H1 (cell line): ENCODE measurements around the gene RBM38. TPM values are rescaled to one million over a fixed set of nuclear protein-coding genes. Genes with fewer than 3 reads are reported as not detected.

Experiments used
- CTCF ChIA-PET: fragments of 300-600 bp; sonication (Branson Sonifier 250); formaldehyde crosslinking; loops from one replicate; lab custom pipeline; 2021; ENCODE audit not compliant: partially characterized antibody; lab: Charles Lee
- POLR2A ChIA-PET: fragments of 300-600 bp; sonication (Branson Sonifier 250); formaldehyde crosslinking; loops from one replicate; lab custom pipeline; 2021; ENCODE audit warnings: inconsistent platforms; ENCODE audit not compliant: partially characterized antibody; lab: Charles Lee
- DNase-seq, 2 experiments: peaks; one replicate each; pipeline versions ENCODE4 v3.0.0 to v3.0.0-alpha.2; 2010 to 2022; ENCODE audit warnings: low spot score in 2 of 2, low read depth in 1 of 2, mixed read lengths in 1 of 2
- FAIRE-seq: peaks from 2 replicates; lab custom pipeline; 2011; peaks lifted over from hg19 to GRCh38; lab: Jason Lieb, UNC
- H2AFZ ChIP-seq: 2 replicates; pipeline ENCODE4 v1.8.1; 2012; ENCODE audit warnings: low read length, inconsistent platforms
- H2AK5ac ChIP-seq: 2 replicates; pipeline ENCODE4 v1.6.1; 2013; ENCODE audit warnings: low read depth, low read length
- H2BK120ac ChIP-seq: replicated peaks from 2 replicates; pipeline ENCODE3; 2013; ENCODE audit warnings: low read depth, low read length, inconsistent platforms
- H2BK12ac ChIP-seq: 2 replicates; pipeline ENCODE4 v1.6.1; 2013; ENCODE audit warnings: low read depth, low read length
- H2BK15ac ChIP-seq: 2 replicates; pipeline ENCODE4 v1.6.1; 2013; ENCODE audit warnings: low read length
- H2BK20ac ChIP-seq: 2 replicates; pipeline ENCODE4 v1.6.1; 2013; ENCODE audit warnings: low read length
- H2BK5ac ChIP-seq: 2 replicates; pipeline ENCODE4 v1.6.1; 2013; ENCODE audit warnings: low read depth, low read length
- H3K14ac ChIP-seq: 2 replicates; pipeline ENCODE4 v1.6.1; 2013; ENCODE audit warnings: inconsistent platforms; ENCODE audit not compliant: insufficient read length
- H3K18ac ChIP-seq: 2 replicates; pipeline ENCODE4 v1.6.1; 2013; ENCODE audit warnings: low read length; ENCODE audit errors: extremely low read depth
- H3K23ac ChIP-seq: 2 replicates; pipeline ENCODE4 v1.6.1; 2013; ENCODE audit warnings: inconsistent platforms; ENCODE audit not compliant: insufficient read length
- H3K23me2 ChIP-seq: 2 replicates; pipeline ENCODE4 v1.6.1; 2013; ENCODE audit warnings: low read depth, low read length
- H3K27ac ChIP-seq: 2 replicates; pipeline ENCODE4 v1.6.1; 2011; ENCODE audit warnings: low read depth, low read length, inconsistent platforms
- H3K27me3 ChIP-seq, 4 experiments: replicated peaks in 1 of 4; 1 replicate in 1 of 4; 2 replicates in 3 of 4; pipeline versions ENCODE4 v1.6.1 to v1.8.1; 2011 to 2013; ENCODE audit warnings: low read length in 3 of 4, mild to moderate bottlenecking in 3 of 4, inconsistent platforms in 2 of 4, mixed read lengths in 2 of 4, moderate library complexity in 1 of 4; ENCODE audit not compliant: control insufficient read depth in 3 of 4, insufficient read depth in 3 of 4; ENCODE audit errors: extremely low read depth in 1 of 4
- H3K36me3 ChIP-seq, 4 experiments: 2 replicates each; pipeline versions ENCODE4 v1.6.1 to v1.8.1; 2011 to 2013; ENCODE audit warnings: mild to moderate bottlenecking in 4 of 4, low read length in 3 of 4, moderate library complexity in 2 of 4, control low read depth in 1 of 4, inconsistent platforms in 1 of 4; ENCODE audit not compliant: insufficient read depth in 4 of 4, control insufficient read depth in 2 of 4
- H3K4ac ChIP-seq: replicated peaks from 2 replicates; pipeline ENCODE3; 2013; ENCODE audit warnings: low read length, low read depth, mixed read lengths, inconsistent platforms; ENCODE audit not compliant: insufficient read length
- H3K4me1 ChIP-seq, 4 experiments: replicated peaks in 1 of 4; 1 replicate in 1 of 4; 2 replicates in 3 of 4; pipeline versions ENCODE4 v1.6.1 to v1.8.1; 2011 to 2013; ENCODE audit warnings: low read length in 3 of 4, inconsistent platforms in 2 of 4, mixed read lengths in 1 of 4; ENCODE audit not compliant: insufficient read depth in 4 of 4, control insufficient read depth in 3 of 4
- H3K4me2 ChIP-seq, 2 experiments: 2 replicates each; pipeline versions ENCODE4 v1.6.1 to v1.8.1; 2011 to 2013; ENCODE audit warnings: low read depth in 2 of 2, low read length in 2 of 2, control low read depth in 1 of 2, inconsistent platforms in 1 of 2, mild to moderate bottlenecking in 1 of 2; ENCODE audit not compliant: insufficient read depth in 1 of 2
- H3K4me3 ChIP-seq, 4 experiments: fragments of 200-600, 300-600 bp in 1 of 4; sonication (generic), shearing (Covaris generic), sonication (Bioruptor Twin) in 1 of 4; 2 replicates each; pipeline versions ENCODE4 v1.5.1 to v1.8.1; 2011 to 2016; ENCODE audit warnings: low read length in 4 of 4, low read depth in 3 of 4, control low read depth in 2 of 4, inconsistent platforms in 2 of 4, mild to moderate bottlenecking in 2 of 4, mixed read lengths in 1 of 4, moderate library complexity in 1 of 4; ENCODE audit not compliant: insufficient read depth in 2 of 4; ENCODE audit errors: extremely low read depth in 1 of 4
- H3K56ac ChIP-seq: replicated peaks from 2 replicates; pipeline ENCODE3; 2013; ENCODE audit warnings: low read depth, mild to moderate bottlenecking, mixed read lengths, low read length, inconsistent platforms; ENCODE audit not compliant: insufficient read length
- H3K79me1 ChIP-seq: 2 replicates; pipeline ENCODE4 v1.6.1; 2013; ENCODE audit warnings: low read depth, low read length, control low read depth
- H3K79me2 ChIP-seq, 2 experiments: 2 replicates each; pipeline versions ENCODE4 v1.6.1 to v1.8.1; 2012 to 2013; ENCODE audit warnings: low read length in 2 of 2, mild to moderate bottlenecking in 2 of 2, inconsistent platforms in 1 of 2; ENCODE audit not compliant: insufficient read depth in 2 of 2, control insufficient read depth in 1 of 2
- H3K9ac ChIP-seq, 4 experiments: replicated peaks in 1 of 4; 1 replicate in 1 of 4; 2 replicates in 3 of 4; pipeline versions ENCODE4 v1.6.1 to v1.8.1; 2011 to 2013; ENCODE audit warnings: low read depth in 3 of 4, low read length in 3 of 4, control low read depth in 2 of 4, mild to moderate bottlenecking in 2 of 4, moderate library complexity in 2 of 4, inconsistent platforms in 1 of 4; ENCODE audit errors: extremely low read depth in 1 of 4
- H3K9me3 ChIP-seq, 2 experiments: 2 replicates each; pipeline versions ENCODE4 v1.6.1 to v1.8.1; 2012 to 2013; ENCODE audit warnings: mild to moderate bottlenecking in 2 of 2, moderate library complexity in 2 of 2, control low read depth in 1 of 2, inconsistent platforms in 1 of 2, low read depth in 1 of 2, low read length in 1 of 2, mixed read lengths in 1 of 2; ENCODE audit not compliant: insufficient read depth in 2 of 2
- H4K20me1 ChIP-seq, 2 experiments: replicated peaks in 1 of 2; 2 replicates each; pipeline versions ENCODE3 to v1.8.1; 2011 to 2013; ENCODE audit warnings: inconsistent platforms in 2 of 2, low read length in 2 of 2, mild to moderate bottlenecking in 1 of 2; ENCODE audit not compliant: insufficient read depth in 2 of 2, control insufficient read depth in 1 of 2
- H4K5ac ChIP-seq: 2 replicates; pipeline ENCODE4 v1.6.1; 2013; ENCODE audit warnings: low read length, low read depth, mixed read lengths, inconsistent platforms; ENCODE audit not compliant: insufficient read length
- H4K8ac ChIP-seq: 2 replicates; pipeline ENCODE4 v1.8.0; 2013; ENCODE audit warnings: mild to moderate bottlenecking, moderate library complexity, low read length, inconsistent platforms; ENCODE audit not compliant: insufficient read depth; ENCODE audit errors: extremely low read depth
- H4K91ac ChIP-seq: replicated peaks from 2 replicates; pipeline ENCODE3; 2013; ENCODE audit warnings: low read length, mixed read lengths, inconsistent platforms; ENCODE audit not compliant: insufficient read length
- CHD2 ChIP-seq: IDR thresholded peaks from 2 replicates; pipeline ENCODE4 v1.6.1; 2012; ENCODE audit warnings: low read length, improper control_type of control experiment
- PHF8 ChIP-seq: fragments of 200-600 bp; sonication (generic); conservative IDR thresholded peaks from 2 replicates; pipeline ENCODE4 v1.7.1; 2012; ENCODE audit warnings: low read depth, mild to moderate bottlenecking, inconsistent platforms, low read length, moderate library complexity
- RAD21 ChIP-seq, 2 experiments: IDR thresholded peaks in 1 of 2; conservative IDR thresholded peaks in 1 of 2; 2 replicates each; pipeline ENCODE4 v1.6.1; 2011; ENCODE audit warnings: low read depth in 2 of 2, low read length in 2 of 2, improper control_type of control experiment in 1 of 2, inconsistent platforms in 1 of 2, mild to moderate bottlenecking in 1 of 2, moderate library complexity in 1 of 2
- SIN3A ChIP-seq, 2 experiments: IDR thresholded peaks in 1 of 2; conservative IDR thresholded peaks in 1 of 2; 2 replicates each; pipeline ENCODE4 v1.6.1; 2011 to 2012; ENCODE audit warnings: low read length in 2 of 2, improper control_type of control experiment in 1 of 2, low read depth in 1 of 2, mild to moderate bottlenecking in 1 of 2
- WGBS, 2 experiments: shearing (Covaris generic) in 1 of 2; methylation state at CpG; one replicate each; pipeline versions ENCODE4 v1.1.6 to v1.1.7; 2013 to 2015; ENCODE audit warnings: low lambda C conversion rate in 2 of 2, mixed read lengths in 2 of 2, inconsistent platforms in 1 of 2, low coverage in 1 of 2, missing lambda C conversion rate in 1 of 2; ENCODE audit not compliant: insufficient replicate concordance in 2 of 2, insufficient coverage in 1 of 2, insufficient read length in 1 of 2; ENCODE audit errors: extremely low coverage in 1 of 2, missing lambda C conversion rate in 1 of 2; 5-methylcytosine and 5-hydroxymethylcytosine counted together
- polyA plus RNA-seq, 7 experiments: library from polyadenylated mRNA; depleted of rRNA in 3 of 7; stranded (reverse) in 5 of 7; unstranded in 2 of 7; fragments of >200 nt in 5 of 7; fragments of 200-250 nt in 2 of 7; gene quantifications; 1 replicate in 5 of 7; 2 replicates in 1 of 7; 4 replicates in 1 of 7; pipeline versions ENCODE4 v1.2.1 to v1.2.3, GENCODE V29; 2011 to 2013; ENCODE audit warnings: missing spikeins in 2 of 7, mixed read lengths in 2 of 7
- total RNA-seq: library from RNA; stranded (reverse); fragmentation: NEBNext Ultra II Directional; extraction: Animal tissue kit (Norgen Biotek cat#: 25700); gene quantifications from 2 replicates; pipeline ENCODE4 v1.2.1, GENCODE V29; 2021

Gene RBM38
- total and polyA plus RNA-seq, 2 of the 8 experiments (the other 6 are each of a cell fraction or from before 2014, with no cell fraction given) = 57.7 to 109 TPM

DNA sequence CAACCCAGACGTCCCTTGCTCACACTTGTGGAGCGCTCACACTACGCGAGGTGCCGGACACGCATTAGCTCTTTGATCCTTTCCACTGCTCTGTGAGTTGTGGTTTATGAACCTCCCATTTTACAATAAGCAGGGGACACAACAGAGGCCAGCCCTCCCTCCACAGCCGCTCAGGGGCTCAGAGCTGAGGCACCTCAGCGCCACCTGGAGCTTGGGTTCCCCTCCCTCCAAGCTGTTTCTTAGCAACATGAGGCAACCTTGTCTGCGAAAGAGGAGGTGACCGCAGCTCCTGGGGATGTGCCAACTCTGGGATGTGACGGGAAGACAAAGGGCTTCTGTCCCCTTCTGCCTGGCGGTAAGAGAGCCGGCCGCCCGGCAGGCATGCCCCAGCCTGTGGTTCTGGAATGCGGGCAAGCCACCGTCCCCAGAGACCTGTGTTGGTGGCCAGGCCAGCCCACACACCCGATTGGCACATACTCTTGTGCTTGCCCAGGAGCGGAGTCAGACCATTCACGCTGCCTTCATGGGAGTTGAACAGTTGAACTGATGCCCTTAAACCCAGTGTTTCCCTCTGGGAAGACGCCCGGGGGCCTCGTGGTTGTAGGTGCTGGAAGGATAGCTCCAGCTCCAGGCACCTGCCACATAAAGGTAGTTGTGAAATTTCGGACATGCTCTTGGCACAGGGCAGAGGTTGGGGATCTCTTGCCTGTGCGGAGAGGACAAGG is 44.5 kb downstream of the RBM38 start:
- Histone ChIP-seq H2BK5ac (peak overlapping the region; percentile 35; the same call in 1 of the 2 replicates), H2BK15ac (peak overlapping the region; percentile 61; the same call in 1 of the 2 replicates), H2BK12ac (peak overlapping the region; percentile 94), H3K9me3 (no peaks in the 10 kb centered on the region), H3K56ac (no peak overlapping the region), H4K5ac (no peak overlapping the region), H2BK20ac (no peak overlapping the region), H2AFZ (0 out of 2 replicates have a peak overlapping the region, but pooled peaks have one; percentile 1), H3K4ac (no peak overlapping the region), H4K91ac (peak overlapping the region; percentile 69), H3K79me2 (no peaks in the 10 kb centered on the region), H3K18ac (peak overlapping the region; percentile 19; the same call in 1 of the 2 replicates), H3K14ac (no peak overlapping the region), H3K9ac (no peak overlapping the region), H3K27me3 (no peaks in the 10 kb centered on the region), H3K23ac (no peak overlapping the region), H2BK120ac (no peak overlapping the region), H4K20me1 (no peaks in the 10 kb centered on the region), H3K4me1 (peaks cover 0 to 13% (median 8%) of the 10 kb centered on the region in 4 experiments; a peak in 5 of 7 replicates), H4K8ac (peak overlapping the region; percentile 29; the same call in 1 of the 2 replicates), H3K4me3 (no peak overlapping the region), H3K79me1 (no peaks in the 10 kb centered on the region), H2AK5ac (peak overlapping the region; percentile 39; the same call in 1 of the 2 replicates), H3K23me2 (no peaks in the 10 kb centered on the region), H3K36me3 (no peaks in the 10 kb centered on the region), H3K27ac (no peak overlapping the region), H3K4me2 (peak overlapping the region in 1 of 2 experiments; percentile 26; a peak in 1 of 4 replicates)
- FAIRE-seq = no peak
- ChIA-PET POLR2A (interaction anchor here (1.1 kb wide), 2 partner anchors 17 to 47 kb away, joined by 3 to 4 read pairs; no protein-coding TSS in a partner anchor), CTCF (interaction anchor here (0.6 to 3.3 kb wide), 20 partner anchors 8 to 423 kb away, joined by 3 to 18 read pairs (median 4); no protein-coding TSS in a partner anchor)
- no peak for DNase-seq
- 78% methylated on average over 25 of the region's 25 CpGs; no CpG with 5 or more reads in 1 of the 2 experiments for WGBS, 2 experiments
- TF ChIP-seq SIN3A (conservative IDR thresholded peaks at IDR 0.05 in 1 of 2, IDR thresholded peaks at IDR 0.05 in 1 of 2; ENCODE audit: low read depth in 1 of 2, low read length in 2 of 2) (no peak), PHF8 (no peak), CHD2 (no peak), RAD21 (IDR thresholded peaks at IDR 0.05 in 1 of 2, conservative IDR thresholded peaks at IDR 0.05 in 1 of 2; ENCODE audit: low read depth in 2 of 2, low read length in 2 of 2) (peak in 1 of 2 experiments; percentile 12; a peak in 1 of 4 replicates)
